OCI-LY7 (cell line): ENCODE measurements around the gene RINL. TPM values are rescaled to one million over a fixed set of nuclear protein-coding genes. Genes with fewer than 3 reads are reported as not detected.

Experiments used
- BruUV-seq: library from RNA; stranded (reverse); fragments of 400-500 nt; replicated peaks from 2 replicates; lab custom pipeline; 2021; lab: Mats Ljungman, UMichigan
- CTCF ChIA-PET: fragments of 300-600 bp; sonication (Branson Sonifier 250); formaldehyde crosslinking; loops from one replicate; lab custom pipeline; 2022; ENCODE audit warnings: antibody characterized with exemption; ENCODE audit not compliant: unreplicated experiment; lab: Charles Lee
- POLR2A ChIA-PET: fragments of 300-600 bp; sonication (Branson Sonifier 250); formaldehyde crosslinking; loops from one replicate; lab custom pipeline; 2022; ENCODE audit warnings: antibody characterized with exemption; lab: Charles Lee
- DNase-seq: peaks from one replicate; pipeline ENCODE4 v3.0.0-alpha.2; 2015; ENCODE audit warnings: low spot score
- H2AFZ ChIP-seq: fragments of 200-600 bp; sonication (generic), shearing (Covaris generic); 2 replicates; pipeline ENCODE4 v1.6.1; 2014; ENCODE audit warnings: mild to moderate bottlenecking, antibody characterized with exemption, low read length, moderate library complexity
- H3K27ac ChIP-seq: fragments of 200-600 bp; sonication (generic); 2 replicates; pipeline ENCODE4 v1.5.1; 2014; ENCODE audit warnings: mixed run types, low read depth, mild to moderate bottlenecking, moderate library complexity, low read length, inconsistent platforms; ENCODE audit not compliant: poor library complexity, severe bottlenecking
- H3K36me3 ChIP-seq: fragments of 200-600 bp; sonication (generic); 2 replicates; pipeline ENCODE4 v1.6.1; 2014; ENCODE audit warnings: mild to moderate bottlenecking, antibody characterized with exemption, low read length, moderate library complexity, mixed read lengths; ENCODE audit not compliant: insufficient read depth
- H3K4me1 ChIP-seq: fragments of 200-600 bp; sonication (generic); 2 replicates; pipeline ENCODE4 v1.5.1; 2014; ENCODE audit warnings: mild to moderate bottlenecking, low read length; ENCODE audit not compliant: insufficient read depth, poor library complexity, severe bottlenecking
- H3K4me2 ChIP-seq: fragments of 200-600 bp; sonication (generic); 2 replicates; pipeline ENCODE4 v1.6.1; 2014; ENCODE audit warnings: mild to moderate bottlenecking, low read length
- H3K4me3 ChIP-seq: fragments of 200-600 bp; sonication (generic); 2 replicates; pipeline ENCODE4 v1.5.1; 2014; ENCODE audit warnings: mild to moderate bottlenecking, low read depth, low read length; ENCODE audit not compliant: poor library complexity, severe bottlenecking
- H3K79me2 ChIP-seq: fragments of 200-600 bp; sonication (generic); 2 replicates; pipeline ENCODE4 v1.6.1; 2016; ENCODE audit warnings: low read depth, mild to moderate bottlenecking, low read length, moderate library complexity, mixed read lengths; ENCODE audit not compliant: insufficient read depth
- H3K9me2 ChIP-seq: fragments of 200-600 bp; sonication (generic); 2 replicates; pipeline ENCODE4 v1.6.1; 2016; ENCODE audit warnings: mild to moderate bottlenecking, low read length, mixed read lengths; ENCODE audit not compliant: insufficient read depth
- H3K9me3 ChIP-seq: fragments of 200-600 bp; sonication (generic); 2 replicates; pipeline ENCODE4 v1.6.1; 2014; ENCODE audit warnings: mild to moderate bottlenecking, mixed run types, low read length, mixed read lengths
- H4K20me1 ChIP-seq: fragments of 200-600 bp; sonication (generic); 2 replicates; pipeline ENCODE4 v1.6.1; 2014; ENCODE audit warnings: mild to moderate bottlenecking, antibody characterized with exemption, low read length, moderate library complexity, mixed read lengths; ENCODE audit not compliant: insufficient read depth
- CTCF ChIP-seq: fragments of 200-600 bp; sonication (generic); conservative IDR thresholded peaks from 2 replicates; pipeline ENCODE4 v1.5.1; 2014; ENCODE audit warnings: mild to moderate bottlenecking, antibody characterized with exemption, low read length, moderate library complexity, mixed read lengths
- EZH2phosphoT487 ChIP-seq: fragments of 200-600 bp; sonication (generic); IDR thresholded peaks from 2 replicates; pipeline ENCODE4 v1.6.1; 2018; ENCODE audit warnings: low read depth, borderline replicate concordance, mild to moderate bottlenecking, mixed run types, antibody characterized with exemption, low read length, moderate library complexity, mixed read lengths
- intact Hi-C: fragments of 100-400 bp; cut with micrococcal nuclease; formaldehyde crosslinking; loops from one replicate; pipeline ENCODE4 v1.10.0; 2022; ENCODE audit not compliant: unreplicated experiment
- total RNA-seq, 2 experiments: library from RNA; depleted of rRNA in 1 of 2; stranded (reverse); fragments of >200 nt in 1 of 2; shearing (Covaris generic) in 1 of 2; gene quantifications; 2 replicates each; pipeline ENCODE4 v1.2.3, GENCODE V29; 2014 to 2022

RINL gene
- total RNA-seq, 2 experiments from 2014 or later, result 26.3 to 42.1 TPM

GRCh38 chr19:38922482-38922881 is 44.4 kb upstream of the RINL start:
- Histone ChIP-seq H3K27ac (no peak overlapping the region), H3K9me2 (no peaks in the 10 kb centered on the region), H3K9me3 (no peaks in the 10 kb centered on the region), H3K4me2 (no peak overlapping the region), H4K20me1 (no peaks in the 10 kb centered on the region), H3K79me2 (peaks cover under 1% of the 10 kb centered on the region; the same call in 1 of the 2 replicates), H3K4me1 (no peaks in the 10 kb centered on the region), H3K36me3 (peaks cover 35% of the 10 kb centered on the region), H3K4me3 (no peak overlapping the region), H2AFZ (no peak overlapping the region)
- no TSS peak for BruUV-seq
- no peak for DNase-seq
- no peak for TF ChIP-seq EZH2phosphoT487
- ChIA-PET POLR2A (no interaction called here), CTCF (no interaction called here)
- intact Hi-C loops, result no loop called here

GRCh38 chr19:38921420-38922274 is 43.6 kb upstream of the RINL start:
- intact Hi-C loops, result no loop called here
- CTCF ChIA-PET, result no interaction called here
- TF ChIP-seq CTCF, result no peak
- TF ChIP-seq EZH2phosphoT487, result no peak

GRCh38 chr19:38920602-38921419 is 42.7 kb upstream of the RINL start:
- no peak for DNase-seq
- Histone ChIP-seq H2AFZ (no peak overlapping the region), H3K36me3 (peaks cover 27% of the 10 kb centered on the region), H3K9me3 (no peaks in the 10 kb centered on the region), H3K27ac (no peak overlapping the region), H4K20me1 (no peaks in the 10 kb centered on the region), H3K4me2 (no peak overlapping the region), H3K79me2 (no peaks in the 10 kb centered on the region), H3K4me3 (no peak overlapping the region), H3K9me2 (no peaks in the 10 kb centered on the region), H3K4me1 (no peaks in the 10 kb centered on the region)
- POLR2A ChIA-PET, result no interaction called here
- no TSS peak for BruUV-seq
- TF ChIP-seq EZH2phosphoT487 (no peak), CTCF (no peak)
- intact Hi-C loops, result no loop called here
- CTCF ChIA-PET, result no interaction called here

More at GRCh38 chr19:38921420-38922274, 43.6 kb upstream of the RINL start:
- H3K4me2 ChIP-seq, result no peak overlapping the region
- no peaks in the 10 kb centered on the region for H4K20me1 ChIP-seq
- POLR2A ChIA-PET, result no interaction called here
- no peak overlapping the region for H2AFZ ChIP-seq
- H3K36me3 ChIP-seq, result peaks cover 33% of the 10 kb centered on the region
- no peaks in the 10 kb centered on the region for H3K79me2 ChIP-seq
- no TSS peak for BruUV-seq
- H3K4me3 ChIP-seq, result no peak overlapping the region
- DNase-seq, result no peak
- no peaks in the 10 kb centered on the region for H3K9me3 ChIP-seq
- H3K27ac ChIP-seq, result no peak overlapping the region
- H3K4me1 ChIP-seq, result no peaks in the 10 kb centered on the region
- H3K9me2 ChIP-seq, result no peaks in the 10 kb centered on the region
